ENCODE measurements around the gene SLC35A3. TPM values are rescaled to one million over a fixed set of nuclear protein-coding genes. Genes with fewer than 3 reads are reported as not detected.
"Not testable (repeated sequence)": the region's sequence is repeated elsewhere in the genome, so short reads cannot be mapped to it uniquely, and the experiment has no call there.

The SLC35A3 gene
- polyA plus RNA-seq, 3 donors: 21.7 to 34.5 (median 31.6) TPM

DNA sequence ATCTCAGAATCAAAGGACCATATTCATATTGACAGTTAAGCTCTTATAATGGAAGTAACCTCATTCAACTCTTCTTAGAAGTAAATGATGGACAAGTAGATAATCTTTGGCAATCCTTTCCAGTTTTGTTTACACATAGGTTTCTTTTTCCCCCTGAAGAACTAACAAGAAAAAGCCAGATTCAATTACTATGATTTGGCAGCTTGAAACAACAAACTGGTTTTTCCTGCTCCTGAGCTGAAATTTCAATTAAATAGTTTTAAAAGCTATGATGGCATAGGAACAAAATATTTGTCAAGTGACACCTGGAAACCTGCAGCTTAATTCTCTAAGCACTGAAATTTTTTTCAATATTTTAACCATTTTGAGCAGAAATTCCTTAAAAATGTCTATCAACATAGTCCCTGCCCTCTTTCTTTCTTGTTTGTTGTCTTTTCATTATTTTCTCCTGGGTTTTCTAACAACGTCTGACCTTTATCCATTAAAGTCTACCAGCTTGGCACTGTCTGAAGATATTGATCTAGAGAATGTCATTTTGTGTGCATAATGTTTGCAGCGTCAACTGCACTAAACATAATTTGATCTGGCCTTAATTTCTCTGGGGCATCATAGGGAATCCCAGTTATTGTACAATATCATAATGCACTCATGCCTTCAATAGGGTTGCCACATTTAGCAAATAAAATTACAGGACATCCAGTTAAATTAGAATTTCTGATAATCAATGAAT lies 4.0 kb upstream of the SLC35A3 start:
- DNase-seq: peak; percentile 24

GRCh38 chr1:99968214-99968613 lies 1.6 kb upstream of the SLC35A3 start:
- DNase-seq: no peak

GRCh38 chr1:99969260-99969728 lies 502 bp upstream of the SLC35A3 start:
- no peak for DNase-seq

- no peak for DNase-seq
Observed at GRCh38 chr1:99970713-99971255, 988 bp downstream of the SLC35A3 start.

- DNase-seq: not testable (repeated sequence)
Observed at GRCh38 chr1:99972066-99972465, 2.3 kb downstream of the SLC35A3 start.

DNA sequence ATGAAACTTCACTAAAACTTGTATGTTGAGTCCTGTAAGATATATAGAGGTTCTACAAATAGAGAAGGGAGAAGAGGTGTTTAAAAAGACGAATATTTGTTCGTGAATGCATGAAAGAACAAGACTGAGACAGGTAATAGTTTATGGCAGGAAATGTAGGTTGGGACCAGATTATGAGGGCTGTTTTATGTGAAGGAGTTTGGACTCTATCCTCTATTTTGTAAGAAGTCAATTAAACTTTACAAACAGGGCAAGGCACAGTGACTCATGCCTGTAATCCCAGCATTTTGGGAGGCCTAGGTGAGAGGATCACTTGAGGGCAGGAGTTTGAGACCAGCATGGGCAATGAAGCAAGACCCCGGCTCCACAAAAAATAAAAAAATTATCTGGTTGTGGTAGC lies 5.7 kb downstream of the SLC35A3 start:
- no peak for DNase-seq

- not testable (repeated sequence) for DNase-seq
Observed at GRCh38 chr1:99977326-99977725, 7.5 kb downstream of the SLC35A3 start.

DNA sequence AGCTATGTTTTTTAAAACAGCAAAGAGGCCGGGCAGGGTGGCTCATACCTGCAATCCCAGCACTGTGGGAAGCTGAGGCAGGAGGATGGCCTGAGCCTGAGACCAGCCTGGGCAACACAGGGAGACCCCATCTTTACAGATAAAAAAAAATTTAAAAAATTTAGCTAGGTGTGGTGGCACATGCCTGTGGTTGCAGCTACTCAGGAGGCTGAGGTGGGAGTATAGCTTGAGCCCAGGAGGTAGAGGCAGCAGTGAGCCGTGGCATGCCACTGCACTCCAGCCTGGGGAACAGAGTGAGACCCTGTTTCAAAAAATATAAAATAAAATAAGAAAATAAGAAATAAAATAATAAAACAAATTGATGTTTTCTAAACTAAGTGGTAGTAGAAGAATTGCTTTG lies 8.4 kb downstream of the SLC35A3 start:
- DNase-seq: no peak

DNA sequence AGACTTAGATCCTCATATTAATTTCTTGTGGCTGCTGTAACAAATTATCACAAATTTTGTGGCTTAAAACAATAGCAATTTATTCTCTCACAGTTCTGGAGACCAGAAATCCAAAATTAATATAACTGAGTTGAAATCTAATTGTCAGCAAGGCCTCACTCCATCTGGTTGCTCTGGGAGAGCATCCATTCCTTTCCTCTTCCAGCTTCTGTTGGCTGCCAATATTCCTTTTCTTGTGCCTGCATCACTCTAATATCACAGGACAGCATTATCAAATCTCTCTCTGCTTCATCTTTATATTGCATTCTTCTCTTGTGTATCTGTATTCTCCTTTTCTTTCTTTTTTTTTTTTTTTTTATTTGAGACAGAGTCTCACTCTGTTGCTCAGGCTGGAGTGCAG lies 9.3 kb downstream of the SLC35A3 start:
- DNase-seq: no peak

GRCh38 chr1:99980928-99981327 lies 11.1 kb downstream of the SLC35A3 start:
- DNase-seq: no peak

- DNase-seq: no peak
Observed at GRCh38 chr1:99986656-99987225, 16.9 kb downstream of the SLC35A3 start.

DNA sequence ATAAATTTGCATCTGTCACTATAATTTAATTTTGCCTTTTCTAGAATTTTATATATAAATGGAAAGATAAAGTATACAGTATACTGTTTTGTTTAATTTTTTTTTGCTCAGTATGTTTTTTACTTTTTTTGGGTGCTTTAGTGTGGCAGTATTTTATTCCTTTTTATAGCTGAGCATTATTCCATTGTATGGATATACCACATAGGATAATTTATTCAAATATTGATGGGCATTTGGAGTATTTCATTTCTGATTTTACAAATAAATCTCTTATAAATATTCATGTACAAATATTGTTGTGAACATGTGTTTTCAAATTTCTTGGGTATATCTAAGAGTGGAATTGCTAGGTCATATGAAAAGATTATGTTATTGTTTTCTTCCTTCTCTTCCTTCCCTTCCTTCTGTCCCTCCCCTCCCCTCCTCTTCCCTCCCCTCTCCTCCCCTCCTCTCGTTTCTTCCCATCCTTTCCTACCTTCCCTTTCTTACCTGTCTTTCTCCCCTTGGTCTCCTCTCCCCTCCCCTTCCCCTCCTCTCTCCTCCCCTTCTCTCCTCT lies 18.5 kb downstream of the SLC35A3 start:
- no peak for DNase-seq

GRCh38 chr1:99992044-99992722 lies 22.4 kb downstream of the SLC35A3 start:
- DNase-seq: no peak

GRCh38 chr1:99992760-99993467 lies 23.1 kb downstream of the SLC35A3 start:
- no peak for DNase-seq

- DNase-seq: no peak
Observed at GRCh38 chr1:99993468-99993845, 23.7 kb downstream of the SLC35A3 start.

GRCh38 chr1:99994496-99994895 lies 24.7 kb downstream of the SLC35A3 start:
- DNase-seq: no peak

GRCh38 chr1:99996951-99997350 lies 27.2 kb downstream of the SLC35A3 start:
- no peak for DNase-seq

DNA sequence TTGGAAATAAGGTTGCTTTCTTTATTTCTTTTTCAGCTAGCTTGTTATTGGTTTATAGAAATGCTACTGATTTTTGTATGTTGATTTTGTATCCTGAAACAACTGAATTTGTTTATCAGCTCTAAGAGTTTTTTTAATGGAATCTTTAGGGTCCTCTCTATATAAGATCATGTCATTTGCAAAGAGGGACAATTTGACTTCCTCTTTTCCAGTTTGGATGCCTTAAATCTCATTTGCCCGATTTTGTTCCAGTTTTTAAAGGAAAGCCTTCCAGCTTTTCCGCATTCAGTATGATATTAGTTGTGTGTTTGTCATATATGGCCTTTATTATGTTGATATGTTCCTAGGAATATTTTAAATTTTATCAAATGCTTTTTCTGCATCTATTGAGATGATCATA lies 31.7 kb downstream of the SLC35A3 start:
- no peak for DNase-seq

GRCh38 chr1:100005424-100005823 lies 35.6 kb downstream of the SLC35A3 start:
- no peak for DNase-seq

GRCh38 chr1:100006688-100007087 lies 36.9 kb downstream of the SLC35A3 start:
- no peak for DNase-seq

- no peak for DNase-seq
Observed at GRCh38 chr1:100009458-100009857, 39.7 kb downstream of the SLC35A3 start.

DNA sequence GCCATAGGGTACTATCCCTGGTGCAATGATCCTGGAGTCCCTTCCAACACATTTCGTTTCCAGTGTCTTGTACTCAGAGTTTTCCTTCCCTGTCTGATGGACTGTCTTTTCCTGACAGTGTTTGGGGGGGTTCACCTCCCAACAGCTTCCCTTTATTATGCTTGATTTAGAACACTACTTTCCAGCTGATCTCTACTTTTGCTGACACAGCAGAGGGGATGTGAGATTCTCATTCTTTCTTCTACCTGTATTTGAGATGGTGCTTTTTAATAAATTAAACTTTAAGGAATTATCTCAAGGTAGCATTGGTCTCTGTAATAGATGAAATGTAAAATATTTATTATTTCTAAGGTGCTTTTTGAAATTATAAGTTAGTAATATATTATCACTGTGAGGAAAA lies 41.0 kb downstream of the SLC35A3 start:
- no peak for DNase-seq

Data from renal pelvis (tissue), 4 donors.